A673 (cell line): ENCODE measurements around the gene GRIK3.

ENCODE experiments used
- EZH2 ChIP-seq: fragments of 200-600 bp; sonication (generic); IDR thresholded peaks from 2 replicates; pipeline ENCODE4 v1.6.1; 2017; ENCODE audit warnings: borderline replicate concordance, low read depth, mild to moderate bottlenecking, mixed read lengths, antibody characterized with exemption, low read length; ENCODE audit not compliant: poor library complexity, severe bottlenecking
- TF ChIP-seq, protein P1 (sequence below): fragments of 300-800, 200-600 bp; sonication (generic); conservative IDR thresholded peaks from 2 replicates; pipeline ENCODE4 v1.5.1; 2017; ENCODE audit warnings: low read depth, mild to moderate bottlenecking, antibody characterized with exemption, low read length, moderate library complexity, mixed read lengths

- TF ChIP-seq, protein P1, sequence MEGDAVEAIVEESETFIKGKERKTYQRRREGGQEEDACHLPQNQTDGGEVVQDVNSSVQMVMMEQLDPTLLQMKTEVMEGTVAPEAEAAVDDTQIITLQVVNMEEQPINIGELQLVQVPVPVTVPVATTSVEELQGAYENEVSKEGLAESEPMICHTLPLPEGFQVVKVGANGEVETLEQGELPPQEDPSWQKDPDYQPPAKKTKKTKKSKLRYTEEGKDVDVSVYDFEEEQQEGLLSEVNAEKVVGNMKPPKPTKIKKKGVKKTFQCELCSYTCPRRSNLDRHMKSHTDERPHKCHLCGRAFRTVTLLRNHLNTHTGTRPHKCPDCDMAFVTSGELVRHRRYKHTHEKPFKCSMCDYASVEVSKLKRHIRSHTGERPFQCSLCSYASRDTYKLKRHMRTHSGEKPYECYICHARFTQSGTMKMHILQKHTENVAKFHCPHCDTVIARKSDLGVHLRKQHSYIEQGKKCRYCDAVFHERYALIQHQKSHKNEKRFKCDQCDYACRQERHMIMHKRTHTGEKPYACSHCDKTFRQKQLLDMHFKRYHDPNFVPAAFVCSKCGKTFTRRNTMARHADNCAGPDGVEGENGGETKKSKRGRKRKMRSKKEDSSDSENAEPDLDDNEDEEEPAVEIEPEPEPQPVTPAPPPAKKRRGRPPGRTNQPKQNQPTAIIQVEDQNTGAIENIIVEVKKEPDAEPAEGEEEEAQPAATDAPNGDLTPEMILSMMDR = no peak
- no peak for TF ChIP-seq EZH2
Measured at GRCh38 chr1:36831186-36831810, 203.0 kb downstream of the GRIK3 start.
